SKM-1 (cell line): Measurements from ENCODE around the gene TEX2.
"Not testable (repeated sequence)": the region's sequence is repeated elsewhere in the genome, so short reads cannot be mapped to it uniquely, and the experiment has no call there.

ENCODE experiments used
- DNase-seq: peaks from one replicate; lab custom pipeline; 2025; ENCODE audit not compliant: unreplicated experiment; lab: John Stamatoyannopoulos, UW

TEX2 gene

GRCh38 chr17:64120972-64121786 lies 141.9 kb downstream of the TEX2 start:
- not testable (repeated sequence) for DNase-seq

- DNase-seq, result no peak
Observed at GRCh38 chr17:64120159-64120810, 142.8 kb downstream of the TEX2 start.

- peak; percentile 44 for DNase-seq
Observed at GRCh38 chr17:64117981-64118979, 144.8 kb downstream of the TEX2 start.

- DNase-seq, result no peak
Observed at GRCh38 chr17:64115822-64116534, 147.1 kb downstream of the TEX2 start.

GRCh38 chr17:64115043-64115698 lies 147.9 kb downstream of the TEX2 start:
- no peak for DNase-seq

- no peak for DNase-seq
Observed at GRCh38 chr17:64113006-64113405, 150.1 kb downstream of the TEX2 start.

- no peak for DNase-seq
Observed at GRCh38 chr17:64111831-64112230, 151.2 kb downstream of the TEX2 start.

GRCh38 chr17:64110379-64111152 lies 152.5 kb downstream of the TEX2 start:
- no peak for DNase-seq

GRCh38 chr17:64109400-64109799 lies 153.7 kb downstream of the TEX2 start:
- DNase-seq, result no peak

GRCh38 chr17:64107500-64108236 lies 155.4 kb downstream of the TEX2 start:
- no peak for DNase-seq

- DNase-seq, result no peak
Observed at GRCh38 chr17:64106918-64107317, 156.1 kb downstream of the TEX2 start.

GRCh38 chr17:64103391-64104364 lies 159.4 kb downstream of the TEX2 start:
- DNase-seq, result peak; percentile 13

- no peak for DNase-seq
Observed at GRCh38 chr17:64102627-64103390, 160.3 kb downstream of the TEX2 start.

GRCh38 chr17:64099543-64099942 lies 163.5 kb downstream of the TEX2 start:
- DNase-seq, result no peak
